Astrocyte of the cerebellum (primary cell): ENCODE measurements around the gene PDSS2.

Experiments used
- DNase-seq: peaks from one replicate; pipeline ENCODE4 v3.0.0-alpha.2; 2011; ENCODE audit warnings: low read depth
- H3K4me3 ChIP-seq: 2 replicates; pipeline ENCODE4 v1.5.1; 2011; ENCODE audit warnings: mild to moderate bottlenecking, low read depth, low read length, moderate library complexity
- CTCF ChIP-seq: IDR thresholded peaks from 2 replicates; pipeline ENCODE4 v1.5.1; 2012; ENCODE audit warnings: low read length, low read depth, moderate library complexity, mild to moderate bottlenecking; ENCODE audit errors: missing control alignments
- in situ Hi-C: cut with HindIII; loops from 2 replicates; pipeline ENCODE4 v1.10.0; 2017; ENCODE audit warnings: low sequenced_read_pairs

PDSS2 gene

GRCh38 chr6:107272246-107272645, 187.1 kb downstream of the PDSS2 start:
- in situ Hi-C loops: no loop called here
- H3K4me3 ChIP-seq: no peak overlapping the region
- TF ChIP-seq CTCF: no peak
- no peak for DNase-seq

GRCh38 chr6:107271208-107271790, 188.1 kb downstream of the PDSS2 start:
- no peak for DNase-seq
- in situ Hi-C loops: no loop called here
- H3K4me3 ChIP-seq: no peak overlapping the region
- TF ChIP-seq CTCF: no peak

- in situ Hi-C loops: no loop called here
- no peak for TF ChIP-seq CTCF
- DNase-seq: no peak
Observed at GRCh38 chr6:107267634-107268033, 191.7 kb downstream of the PDSS2 start.

GRCh38 chr6:107267006-107267405, 192.4 kb downstream of the PDSS2 start:
- DNase-seq: no peak
- H3K4me3 ChIP-seq: no peak overlapping the region
- no peak for TF ChIP-seq CTCF
- in situ Hi-C loops: no loop called here

More at GRCh38 chr6:107267634-107268033, 191.7 kb downstream of the PDSS2 start:
- no peak overlapping the region for H3K4me3 ChIP-seq

GRCh38 chr6:107266563-107266962, 192.8 kb downstream of the PDSS2 start:
- TF ChIP-seq CTCF: no peak
- H3K4me3 ChIP-seq: no peak overlapping the region
- in situ Hi-C loops: no loop called here
- no peak for DNase-seq

- no peak for DNase-seq
- in situ Hi-C loops: no loop called here
- H3K4me3 ChIP-seq: no peak overlapping the region
- TF ChIP-seq CTCF: no peak
Observed at GRCh38 chr6:107264357-107264840, 195.0 kb downstream of the PDSS2 start.

GRCh38 chr6:107259951-107260350, 199.4 kb downstream of the PDSS2 start:
- no peak overlapping the region for H3K4me3 ChIP-seq
- in situ Hi-C loops: no loop called here
- TF ChIP-seq CTCF: no peak
- DNase-seq: no peak
